IMR-90 (cell line): Measurements from ENCODE around the gene FALEC. TPM values are rescaled to one million over a fixed set of nuclear protein-coding genes. Genes with fewer than 3 reads are reported as not detected.

ENCODE experiments used
- ATAC-seq: fragments of 200-7000 bp; cut with Tn5 transposase; 2 replicates; pipeline ENCODE4 v1.9.1; 2020; ENCODE audit warnings: low read depth, mild to moderate bottlenecking, moderate library complexity
- BruUV-seq: library from RNA; stranded (reverse); fragments of 400-500 nt; replicated peaks from 2 replicates; lab custom pipeline; 2021; lab: Mats Ljungman, UMichigan
- CTCF ChIA-PET: fragments of 300-600 bp; formaldehyde crosslinking; extraction: SDS; loops from one replicate; lab custom pipeline; 2021; ENCODE audit warnings: antibody characterized with exemption; lab: Yijun Ruan, JAX
- POLR2A ChIA-PET: fragments of 300-600 bp; sonication (Branson Sonifier 250); formaldehyde crosslinking; loops from one replicate; lab custom pipeline; 2022; ENCODE audit warnings: antibody characterized with exemption; ENCODE audit not compliant: unreplicated experiment; lab: Charles Lee
- DNase-seq: peaks from one replicate; pipeline ENCODE4 v3.0.0; 2013
- H2AFZ ChIP-seq: replicated peaks from 2 replicates; pipeline ENCODE3; 2013; ENCODE audit warnings: low read length, mild to moderate bottlenecking; ENCODE audit not compliant: poor library complexity
- H2AK5ac ChIP-seq: 2 replicates; pipeline ENCODE4 v1.6.1; 2013; ENCODE audit warnings: low read depth, low read length, inconsistent platforms
- H2AK9ac ChIP-seq: replicated peaks from 2 replicates; pipeline ENCODE3; 2013; ENCODE audit warnings: mild to moderate bottlenecking, low read depth, low read length, moderate library complexity; ENCODE audit not compliant: poor library complexity
- H2BK120ac ChIP-seq: 2 replicates; pipeline ENCODE4 v1.6.1; 2013; ENCODE audit warnings: low read depth, low read length, inconsistent platforms
- H2BK15ac ChIP-seq: 3 replicates; pipeline ENCODE4 v1.6.1; 2013; ENCODE audit warnings: low read depth, low read length, inconsistent platforms
- H2BK20ac ChIP-seq: 2 replicates; pipeline ENCODE4 v1.6.1; 2013; ENCODE audit warnings: low read depth, mild to moderate bottlenecking, inconsistent platforms, low read length, moderate library complexity
- H2BK5ac ChIP-seq: 2 replicates; pipeline ENCODE4 v1.6.1; 2013; ENCODE audit warnings: mild to moderate bottlenecking, low read depth, low read length, inconsistent platforms; ENCODE audit not compliant: poor library complexity, severe bottlenecking
- H3K14ac ChIP-seq: replicated peaks from 2 replicates; pipeline ENCODE4 v1.6.1; 2013; ENCODE audit warnings: low read depth, low read length, inconsistent platforms
- H3K18ac ChIP-seq: 2 replicates; pipeline ENCODE4 v1.6.1; 2013; ENCODE audit warnings: low read depth, low read length, control low read depth
- H3K23ac ChIP-seq: 2 replicates; pipeline ENCODE4 v1.6.1; 2013; ENCODE audit warnings: low read depth, low read length, inconsistent platforms
- H3K27ac ChIP-seq: 2 replicates; pipeline ENCODE4 v1.5.1; 2013; ENCODE audit warnings: mild to moderate bottlenecking, control low read depth, low read length; ENCODE audit not compliant: insufficient read depth
- H3K27me3 ChIP-seq: 2 replicates; pipeline ENCODE4 v1.6.1; 2013; ENCODE audit warnings: low read length; ENCODE audit not compliant: control insufficient read depth, insufficient read depth
- H3K36me3 ChIP-seq: 2 replicates; pipeline ENCODE4 v1.6.1; 2013; ENCODE audit warnings: low read length, mixed read lengths; ENCODE audit not compliant: control insufficient read depth, insufficient read depth
- H3K4ac ChIP-seq: 2 replicates; pipeline ENCODE4 v1.6.1; 2013; ENCODE audit warnings: low read depth, low read length, inconsistent platforms
- H3K4me1 ChIP-seq: 2 replicates; pipeline ENCODE4 v1.6.1; 2013; ENCODE audit warnings: low read length, mixed read lengths; ENCODE audit not compliant: control insufficient read depth, insufficient read depth
- H3K4me2 ChIP-seq: 2 replicates; pipeline ENCODE4 v1.6.1; 2013; ENCODE audit warnings: low read depth, mild to moderate bottlenecking, control low read depth, low read length, moderate library complexity
- H3K4me3 ChIP-seq: 2 replicates; pipeline ENCODE4 v1.5.1; 2013; ENCODE audit warnings: low read depth, mild to moderate bottlenecking, control low read depth, low read length, moderate library complexity; ENCODE audit not compliant: insufficient read depth
- H3K56ac ChIP-seq: 2 replicates; pipeline ENCODE4 v1.6.1; 2013; ENCODE audit warnings: low read length, inconsistent platforms; ENCODE audit not compliant: insufficient read depth; ENCODE audit errors: extremely low read depth
- H3K79me1 ChIP-seq, 2 experiments: 2 replicates each; pipeline ENCODE4 v1.6.1; 2013; ENCODE audit warnings: low read length in 2 of 2, inconsistent platforms in 1 of 2, low read depth in 1 of 2
- H3K9ac ChIP-seq: 2 replicates; pipeline ENCODE4 v1.6.1; 2013; ENCODE audit warnings: low read depth, low read length, control low read depth
- H3K9me1 ChIP-seq: 2 replicates; pipeline ENCODE4 v1.6.1; 2013; ENCODE audit warnings: low read length, inconsistent platforms; ENCODE audit not compliant: insufficient read depth
- H3K9me3 ChIP-seq: 2 replicates; pipeline ENCODE4 v1.6.1; 2013; ENCODE audit warnings: low read length; ENCODE audit not compliant: control insufficient read depth, insufficient read depth
- H4K20me1 ChIP-seq: 2 replicates; pipeline ENCODE4 v1.6.1; 2013; ENCODE audit warnings: low read length, inconsistent platforms; ENCODE audit not compliant: insufficient read depth
- H4K5ac ChIP-seq: 2 replicates; pipeline ENCODE4 v1.6.1; 2013; ENCODE audit warnings: mild to moderate bottlenecking, low read depth, low read length, control low read depth
- H4K8ac ChIP-seq, 2 experiments: 2 replicates each; pipeline ENCODE4 v1.6.1; 2013; ENCODE audit warnings: low read depth in 2 of 2, low read length in 2 of 2, control low read depth in 1 of 2, inconsistent platforms in 1 of 2
- H4K91ac ChIP-seq: 2 replicates; pipeline ENCODE4 v1.6.1; 2013; ENCODE audit warnings: low read depth, low read length, inconsistent platforms; ENCODE audit not compliant: insufficient read depth
- FOS ChIP-seq: fragments of 150-350 bp; IDR thresholded peaks from 2 replicates; pipeline ENCODE4 v1.6.1; 2016; ENCODE audit warnings: low read depth, low read length
- WGBS, 2 experiments: methylation state at CpG; one replicate each; pipeline versions ENCODE4 v1.1.5 to v1.1.7; 2013; ENCODE audit warnings: missing lambda C conversion rate in 2 of 2; ENCODE audit not compliant: insufficient read length in 1 of 2; ENCODE audit errors: extremely low coverage in 2 of 2; 5-methylcytosine and 5-hydroxymethylcytosine counted together
- dilution Hi-C: fragments of 300-500 bp; cut with HindIII; formaldehyde crosslinking; loops from one replicate; pipeline ENCODE4 v1.14.3; 2018; ENCODE audit warnings: low sequenced_read_pairs; ENCODE audit not compliant: unreplicated experiment
- in situ Hi-C: fragments of 300-500 bp; cut with MboI; formaldehyde crosslinking; loops from 3 replicates; pipeline ENCODE4 v1.14.3; 2019; ENCODE audit warnings: low sequenced_read_pairs, inconsistent platforms, mixed read lengths
- intact Hi-C: fragments of 100-400 bp; cut with micrococcal nuclease; formaldehyde crosslinking; loops from 2 replicates; pipeline ENCODE4 v1.10.0; 2022
- polyA plus RNA-seq, 3 experiments: library from polyadenylated mRNA; depleted of rRNA; stranded (reverse); fragments of >200 nt; gene quantifications; 2 replicates each; pipeline ENCODE4 v1.2.3, GENCODE V29; 2012; ENCODE audit warnings: low replicate concordance in 1 of 3
- total RNA-seq: library from RNA; depleted of rRNA; stranded (reverse); fragments of >200 nt; gene quantifications from 2 replicates; pipeline ENCODE4 v1.2.3, GENCODE V29; 2012

The FALEC gene
- total and polyA plus RNA-seq, 2 of the 4 experiments (the other 2 are of a cell fraction), result not detected

DNA sequence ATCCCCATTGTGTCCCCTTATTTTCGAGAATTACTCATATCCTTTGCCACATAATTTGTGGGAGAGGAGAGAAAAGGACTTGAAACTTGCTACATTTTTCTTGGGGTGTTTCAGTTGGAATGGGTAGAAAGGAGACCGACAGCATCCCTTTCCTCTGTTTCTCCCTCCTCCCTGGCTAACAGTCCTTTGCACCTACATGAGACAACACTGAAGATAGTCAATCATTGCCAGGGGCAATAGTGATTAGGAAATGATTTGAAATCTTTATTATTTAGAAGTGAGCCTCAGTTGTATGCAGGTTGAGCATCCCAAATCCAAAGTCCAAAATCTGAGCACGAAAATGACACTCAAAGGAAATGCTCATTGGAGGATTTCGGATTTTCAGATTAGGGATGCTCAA, 36.2 kb upstream of the FALEC start:
- ATAC-seq (no peak), DNase-seq (no peak)
- Histone ChIP-seq H2AK9ac (no peak overlapping the region), H4K91ac (no peak overlapping the region), H4K5ac (no peak overlapping the region), H3K18ac (no peak overlapping the region), H3K9me3 (no peaks in the 10 kb centered on the region), H3K79me1 (peaks cover 3 to 4% of the 10 kb centered on the region in 2 experiments; a peak in 1 of 4 replicates), H3K56ac (no peak overlapping the region), H4K8ac (no peak overlapping the region), H2BK15ac (no peak overlapping the region), H3K27ac (no peak overlapping the region), H2BK5ac (no peak overlapping the region), H4K20me1 (no peaks in the 10 kb centered on the region), H3K4me2 (no peak overlapping the region), H3K9me1 (peaks cover 4% of the 10 kb centered on the region), H3K14ac (no peak overlapping the region), H3K4ac (no peak overlapping the region), H2BK120ac (no peak overlapping the region), H3K4me3 (no peak overlapping the region), H2AK5ac (no peak overlapping the region), H3K9ac (no peak overlapping the region), H3K27me3 (no peaks in the 10 kb centered on the region), H2AFZ (no peak overlapping the region), H3K23ac (no peak overlapping the region), H3K4me1 (peaks cover 9% of the 10 kb centered on the region), H3K36me3 (no peaks in the 10 kb centered on the region), H2BK20ac (no peak overlapping the region)
- ChIA-PET POLR2A (no interaction called here), CTCF (interaction anchor here (0.6 kb wide), 1 partner anchor 144 kb away, joined by 3 read pairs; no protein-coding TSS in a partner anchor)
- no TSS peak for BruUV-seq
- dilution Hi-C loops (no loop called here), in situ Hi-C loops (no loop called here), intact Hi-C loops (no loop called here)
- no peak for TF ChIP-seq FOS
- no CpG with 5 or more reads among the region's 4 CpGs for WGBS, 2 experiments
